Ishikawa (cell line): ENCODE results near the gene BBOF1.

Source experiments
- CEBPB ChIP-seq: IDR thresholded peaks from 2 replicates; pipeline ENCODE4 v1.6.1; 2012
- CREB1 ChIP-seq: IDR thresholded peaks from 2 replicates; pipeline ENCODE4 v1.6.1; 2012; ENCODE audit warnings: low read depth
- EGR1 ChIP-seq: IDR thresholded peaks from 2 replicates; pipeline ENCODE4 v1.6.1; 2012
- EP300 ChIP-seq: IDR thresholded peaks from 2 replicates; pipeline ENCODE4 v1.6.1; 2012; ENCODE audit warnings: borderline replicate concordance
- FOXM1 ChIP-seq: IDR thresholded peaks from 2 replicates; pipeline ENCODE4 v1.6.1; 2012; ENCODE audit warnings: low read depth, borderline replicate concordance
- MAX ChIP-seq: IDR thresholded peaks from 2 replicates; pipeline ENCODE4 v1.6.1; 2012
- NFIC ChIP-seq: IDR thresholded peaks from 2 replicates; pipeline ENCODE4 v1.6.1; 2012
- RAD21 ChIP-seq: IDR thresholded peaks from 2 replicates; pipeline ENCODE4 v1.6.1; 2012; ENCODE audit warnings: low read depth
- REST ChIP-seq: IDR thresholded peaks from 2 replicates; pipeline ENCODE4 v1.6.1; 2012; ENCODE audit warnings: low read depth, mild to moderate bottlenecking
- TAF1 ChIP-seq: IDR thresholded peaks from 2 replicates; pipeline ENCODE4 v1.6.1; 2012; ENCODE audit warnings: low read depth, mild to moderate bottlenecking
- TCF12 ChIP-seq: IDR thresholded peaks from 2 replicates; pipeline ENCODE4 v1.6.1; 2012; ENCODE audit warnings: low read depth
- USF1 ChIP-seq: IDR thresholded peaks from 2 replicates; pipeline ENCODE4 v1.6.1; 2012
- YY1 ChIP-seq: IDR thresholded peaks from 2 replicates; pipeline ENCODE4 v1.6.1; 2012; ENCODE audit warnings: low read depth
- ZBTB7A ChIP-seq: IDR thresholded peaks from 2 replicates; pipeline ENCODE4 v1.6.1; 2012; ENCODE audit warnings: low read depth

Gene BBOF1

GRCh38 chr14:74018586-74019407 lies at the start of gene BBOF1, which contains the start of gene ENTPD5:
Gene BBOF1, plus strand, starts transcription at chr14:74019349. Its CDS starts 130 bp downstream, at chr14:74019479.
Gene ENTPD5, minus strand, starts transcription at chr14:74019288. Its CDS starts 31,186 bp downstream, at chr14:73988102.
- TF ChIP-seq NFIC (no peak), FOXM1 (no peak), CEBPB (no peak), USF1 (peak; percentile 19; the same call in 1 of the 2 replicates), MAX (peak; percentile 54), ZBTB7A (no peak), REST (no peak), YY1 (peak; percentile 54; the same call in 1 of the 2 replicates), TAF1 (no peak; the same call in none of the 2 replicates), CREB1 (peak; percentile 34; the same call in 1 of the 2 replicates), EP300 (no peak), RAD21 (no peak), EGR1 (peak; percentile 48; the same call in 1 of the 2 replicates), TCF12 (no peak)

GRCh38 chr14:73973497-73973896 lies 45.7 kb upstream of the BBOF1 start:
- TF ChIP-seq FOXM1, result no peak
- no peak for TF ChIP-seq MAX
- TF ChIP-seq CEBPB, result no peak
- TF ChIP-seq EP300, result no peak

- TF ChIP-seq CEBPB (no peak), RAD21 (no peak), REST (no peak), ZBTB7A (no peak), TAF1 (no peak), TCF12 (no peak), MAX (no peak), EP300 (no peak), EGR1 (no peak), FOXM1 (no peak)
Observed at GRCh38 chr14:73976125-73976524, 43.0 kb upstream of the BBOF1 start.

DNA sequence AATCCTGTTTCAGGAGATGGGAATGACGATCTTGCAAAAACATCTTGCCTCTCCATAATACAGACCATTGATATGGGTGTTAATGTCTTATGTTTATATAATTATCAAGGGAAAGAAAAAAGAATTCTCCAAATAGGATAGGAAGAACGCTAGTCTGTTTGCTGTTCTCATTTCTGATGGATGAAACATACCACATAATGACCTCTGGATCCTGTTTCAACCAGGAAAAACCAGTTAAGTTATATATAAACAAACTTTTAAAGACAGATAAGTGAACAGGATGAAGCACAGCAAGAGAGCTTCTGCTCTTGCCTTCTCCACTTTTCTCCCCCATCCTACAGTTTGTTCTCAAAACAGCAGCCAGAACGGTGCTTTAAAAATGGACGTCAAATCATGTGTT lies 41.3 kb upstream of the BBOF1 start:
- TF ChIP-seq RAD21 (no peak), TCF12 (no peak), CEBPB (no peak), USF1 (no peak), MAX (no peak), YY1 (no peak), CREB1 (no peak), EP300 (no peak), TAF1 (no peak), ZBTB7A (no peak), EGR1 (no peak), REST (no peak), FOXM1 (no peak)
